ENCODE data around the gene GRK1.
"Not testable (repeated sequence)": the region's sequence is repeated elsewhere in the genome, so short reads cannot be mapped to it uniquely, and the experiment has no call there.

GRK1 gene

DNA sequence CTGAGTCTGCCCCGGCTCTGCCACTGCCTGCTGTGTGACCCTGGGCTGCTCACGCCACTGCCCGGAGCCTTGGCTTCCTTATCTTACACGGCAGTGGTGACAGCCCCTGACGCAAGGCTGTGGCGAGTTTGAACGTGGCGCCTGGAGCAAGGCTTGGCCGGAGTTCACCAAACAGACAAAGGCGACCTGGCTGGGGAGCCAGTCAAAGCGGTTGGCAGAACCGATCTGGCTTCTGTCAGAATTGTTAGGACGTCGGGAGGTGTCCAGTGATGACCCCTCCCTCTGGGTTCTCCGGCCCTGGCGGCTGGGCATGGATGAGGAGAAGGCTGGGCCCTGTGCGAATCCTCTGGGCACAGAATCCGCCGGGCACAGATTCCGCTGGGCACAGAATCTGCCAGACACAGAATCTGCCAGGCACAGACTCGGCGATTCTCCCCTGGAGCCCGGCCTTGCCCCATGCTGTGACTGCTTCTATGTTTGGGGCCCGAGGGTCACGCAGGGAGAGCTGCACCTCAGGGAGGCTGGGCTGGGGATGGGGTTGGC, 80.3 kb downstream of the GRK1 start:
- in situ Hi-C loops (cut with HindIII; ENCODE audit: low pct_ligation_motif_present, low pct_unique_long_range_greater_than_20kb, low sequenced_read_pairs), result no loop called here
- DNase-seq, result no peak

DNA sequence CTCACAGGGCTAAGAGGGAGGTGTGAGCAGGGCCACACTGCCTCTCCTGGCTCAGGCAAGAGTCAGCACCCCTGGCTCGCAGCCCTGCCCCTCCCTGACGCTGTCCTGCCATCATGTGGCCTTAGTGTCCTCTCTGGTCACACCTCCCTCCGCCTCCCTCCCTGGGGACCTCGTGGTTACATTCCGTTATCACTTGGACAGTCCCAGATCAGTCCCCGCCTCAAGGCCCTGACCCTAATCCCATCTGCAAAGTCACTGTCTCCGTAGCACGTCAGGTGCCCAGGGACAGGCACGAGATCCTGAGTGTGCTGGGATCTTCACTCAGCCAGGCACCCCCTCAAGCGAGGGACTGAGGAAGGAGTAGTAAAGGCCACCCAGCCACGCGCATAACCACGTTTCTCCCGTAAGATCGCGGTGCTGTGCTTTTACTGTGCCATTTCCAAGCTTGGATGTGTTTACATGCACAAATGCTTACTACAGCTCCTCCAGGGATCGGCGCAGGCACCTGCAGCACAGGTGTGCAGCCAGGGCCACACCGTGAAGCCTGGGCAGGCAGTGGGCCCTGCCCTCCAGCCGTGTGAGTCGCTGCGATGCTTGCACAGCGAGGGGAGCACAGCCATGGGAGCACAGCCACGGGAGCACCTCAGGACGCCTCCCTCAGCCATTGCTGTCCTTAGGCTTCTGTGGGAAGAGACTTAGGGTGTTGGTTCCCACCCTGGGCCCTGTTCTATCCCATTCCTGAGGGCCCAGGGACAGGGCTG, 81.3 kb downstream of the GRK1 start:
- in situ Hi-C loops (cut with HindIII; ENCODE audit: low pct_ligation_motif_present, low pct_unique_long_range_greater_than_20kb, low sequenced_read_pairs), result no loop called here
- DNase-seq, result no peak

DNA sequence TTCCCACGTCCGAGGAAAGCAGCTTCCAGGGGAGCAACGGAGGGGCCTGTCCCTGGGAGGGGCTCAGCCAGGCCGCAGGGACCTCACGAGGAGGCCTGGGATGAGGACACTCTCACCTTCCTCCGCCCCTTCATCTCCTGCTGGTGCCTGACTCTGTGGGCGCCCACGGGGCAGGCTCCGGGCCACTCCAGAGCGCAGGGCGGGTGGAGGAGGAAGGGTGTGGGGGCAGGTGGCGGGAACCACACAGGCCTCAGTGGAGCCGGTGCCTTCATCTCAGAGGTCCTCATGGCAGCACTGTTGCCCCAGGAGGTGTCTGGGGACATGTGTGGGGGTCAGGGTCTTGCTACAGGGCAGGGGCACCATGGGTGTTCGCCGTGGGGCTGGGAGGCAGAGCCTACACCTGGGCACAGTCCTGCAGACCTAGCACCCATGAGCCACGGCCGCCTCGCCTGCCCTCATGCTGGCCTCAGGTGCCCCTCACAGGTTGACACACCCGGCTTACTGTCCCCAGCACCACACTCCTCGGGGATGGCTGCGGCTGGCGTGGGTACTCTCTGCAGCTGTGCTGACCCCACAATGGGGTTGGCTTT, 81.9 kb downstream of the GRK1 start:
- in situ Hi-C loops (cut with HindIII; ENCODE audit: low pct_ligation_motif_present, low pct_unique_long_range_greater_than_20kb, low sequenced_read_pairs), result no loop called here
- DNase-seq, result no peak

DNA sequence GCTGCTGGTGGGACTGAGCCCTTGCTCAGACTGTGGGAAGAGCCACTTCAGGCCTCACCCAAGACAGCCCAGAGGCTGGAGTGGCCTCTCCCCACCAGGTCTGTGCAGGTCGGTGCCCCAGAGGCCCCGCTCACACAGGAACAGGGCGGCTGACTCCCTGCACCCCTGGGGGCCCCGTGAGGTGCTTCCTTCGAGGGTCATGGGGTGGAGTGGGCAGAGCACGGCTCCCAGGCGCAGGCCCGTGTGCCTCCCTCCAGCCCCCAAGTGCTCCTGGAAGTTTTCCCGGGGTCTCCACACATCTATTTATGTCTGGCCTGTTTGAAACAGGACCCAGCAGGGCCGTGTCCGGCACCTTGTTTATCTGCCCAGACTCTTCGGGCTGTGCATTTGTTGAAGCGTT, 82.5 kb downstream of the GRK1 start:
- DNase-seq, result no peak
- in situ Hi-C loops (cut with HindIII; ENCODE audit: low pct_ligation_motif_present, low pct_unique_long_range_greater_than_20kb, low sequenced_read_pairs), result no loop called here

DNA sequence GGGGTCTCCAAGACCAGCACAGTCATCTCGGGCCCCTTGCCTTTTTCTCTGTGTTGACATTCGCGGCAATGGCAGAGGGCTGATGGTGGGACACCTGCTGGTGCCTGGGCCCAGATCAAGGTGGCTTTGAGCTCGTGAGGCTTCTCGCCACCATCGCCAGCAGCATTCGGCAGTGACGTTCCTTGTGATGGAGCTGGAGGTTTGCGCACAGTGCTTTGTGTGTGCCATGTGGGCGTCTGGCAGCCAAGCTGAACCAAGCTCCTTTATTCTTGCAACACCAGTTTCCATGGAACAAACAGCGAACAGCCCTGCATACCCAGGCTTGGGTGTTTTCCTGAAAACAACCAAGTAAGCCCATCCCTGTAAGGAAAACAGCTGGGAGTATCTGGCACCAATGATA, 82.9 kb downstream of the GRK1 start:
- no peak for DNase-seq
- in situ Hi-C loops (cut with HindIII; ENCODE audit: low pct_ligation_motif_present, low pct_unique_long_range_greater_than_20kb, low sequenced_read_pairs), result no loop called here

DNA sequence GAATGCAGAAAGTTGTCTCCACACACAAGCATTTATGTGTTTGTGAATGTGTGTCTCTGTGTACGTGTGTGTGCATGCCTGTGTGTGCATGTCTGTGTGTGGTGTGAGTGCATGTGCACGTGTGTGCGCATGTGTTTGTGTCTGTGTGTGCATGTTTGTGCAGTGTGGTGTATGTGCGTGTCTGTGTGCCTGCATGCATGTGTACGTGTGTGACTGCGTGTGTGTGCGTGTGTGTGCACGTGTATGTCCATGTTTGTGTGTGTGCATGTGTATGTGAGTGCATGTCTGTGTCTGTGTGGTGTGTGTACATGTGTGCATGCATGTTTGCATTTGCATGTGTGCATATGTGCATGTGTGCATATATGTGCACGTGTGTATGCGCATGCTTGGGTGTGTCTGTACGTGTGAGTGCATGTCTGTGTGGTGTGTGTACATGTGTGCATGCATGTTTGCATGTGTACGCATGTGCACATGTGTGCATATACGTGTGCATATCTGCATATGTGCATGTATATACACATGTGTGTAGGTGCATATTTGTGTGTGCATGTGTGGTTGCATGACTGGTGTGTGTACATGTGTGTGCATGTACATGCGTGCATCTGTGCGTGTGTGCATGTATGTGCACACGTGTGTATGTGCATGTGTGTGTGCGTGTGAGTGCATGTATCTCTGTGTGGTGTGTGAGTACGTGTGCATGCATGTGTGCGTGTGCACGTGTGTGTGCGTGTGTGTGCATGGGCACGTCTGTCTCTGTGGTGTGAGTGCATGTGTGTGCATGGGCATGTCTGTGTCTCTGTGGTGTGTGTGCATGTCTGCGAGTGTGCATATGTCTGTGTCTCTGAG, 83.8 kb downstream of the GRK1 start:
- no peak for DNase-seq
- in situ Hi-C loops (cut with HindIII; ENCODE audit: low pct_ligation_motif_present, low pct_unique_long_range_greater_than_20kb, low sequenced_read_pairs), result no loop called here

DNA sequence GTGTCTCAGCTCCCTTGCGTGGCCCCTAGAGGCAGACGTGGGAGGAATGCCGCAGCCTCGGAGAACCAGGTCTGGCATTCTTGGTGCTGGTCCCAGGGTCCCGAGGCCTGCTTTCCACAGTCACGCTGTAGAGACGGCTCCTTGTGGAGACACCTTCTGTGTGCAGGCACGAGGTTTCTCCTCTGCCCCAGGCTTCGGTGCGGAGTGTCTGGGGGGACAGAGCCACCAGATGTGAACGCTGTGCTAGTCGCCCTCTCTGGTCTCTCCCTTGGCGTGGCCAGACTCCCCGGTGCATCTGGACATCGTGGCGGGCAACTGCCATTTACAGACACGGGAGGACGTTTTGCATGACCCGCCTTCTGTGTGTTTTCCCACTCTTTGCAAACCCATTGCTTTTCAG, 84.5 kb downstream of the GRK1 start:
- no peak for DNase-seq
- in situ Hi-C loops (cut with HindIII; ENCODE audit: low pct_ligation_motif_present, low pct_unique_long_range_greater_than_20kb, low sequenced_read_pairs), result no loop called here

DNA sequence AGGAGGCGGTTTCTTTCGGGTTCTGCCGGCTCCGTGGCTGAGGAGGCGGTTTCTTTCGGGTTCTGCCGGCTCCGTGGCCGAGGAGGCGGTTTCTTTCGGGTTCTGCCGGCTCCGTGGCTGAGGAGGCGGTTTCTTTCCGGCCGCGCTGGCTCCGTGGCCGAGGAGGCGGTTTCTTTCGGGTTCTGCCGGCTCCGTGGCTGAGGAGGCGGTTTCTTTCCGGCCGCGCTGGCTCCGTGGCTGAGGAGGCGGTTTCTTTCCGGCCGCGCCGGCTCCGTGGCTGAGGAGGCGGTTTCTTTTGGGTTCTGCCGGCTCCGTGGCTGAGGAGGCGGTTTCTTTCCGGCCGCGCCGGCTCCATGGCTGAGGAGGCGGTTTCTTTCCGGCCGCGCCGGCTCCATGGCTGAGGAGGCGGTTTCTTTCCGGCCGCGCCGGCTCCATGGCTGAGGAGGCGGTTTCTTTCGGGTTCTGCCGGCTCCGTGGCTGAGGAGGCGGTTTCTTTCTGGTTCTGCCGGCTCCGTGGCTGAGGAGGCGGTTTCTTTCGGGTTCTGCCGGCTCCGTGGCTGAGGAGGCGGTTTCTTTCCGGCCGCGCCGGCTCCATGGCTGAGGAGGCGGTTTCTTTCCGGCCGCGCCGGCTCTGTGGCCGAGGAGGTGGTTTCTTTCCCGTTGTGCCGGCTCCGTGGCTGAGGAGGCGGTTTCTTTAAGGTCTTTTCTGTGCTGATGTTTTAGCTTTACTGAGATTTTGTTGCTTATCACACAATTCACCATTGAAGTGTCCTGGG, 85.4 kb downstream of the GRK1 start:
- in situ Hi-C loops (cut with HindIII; ENCODE audit: low pct_ligation_motif_present, low pct_unique_long_range_greater_than_20kb, low sequenced_read_pairs); DNase-seq: not testable (repeated sequence)

DNA sequence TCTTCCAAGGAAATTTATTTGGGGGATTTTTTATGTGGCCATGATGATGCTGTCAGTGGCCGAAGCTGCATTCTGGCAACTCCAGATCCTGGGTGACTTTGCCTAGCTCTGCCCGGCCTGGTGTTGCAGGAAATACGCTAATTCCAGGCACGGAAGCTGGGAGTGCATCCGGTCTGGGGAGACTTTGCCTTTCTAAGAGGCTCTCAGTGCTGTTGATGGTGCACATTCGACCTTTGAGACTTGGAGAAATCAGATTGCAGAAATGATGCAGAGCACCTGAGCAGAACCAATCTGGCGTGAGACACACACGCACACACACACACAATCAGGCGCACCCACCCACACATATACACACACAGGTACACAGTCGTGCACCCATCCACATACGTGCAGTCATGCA, 86.2 kb downstream of the GRK1 start:
- DNase-seq, result no peak

DNA sequence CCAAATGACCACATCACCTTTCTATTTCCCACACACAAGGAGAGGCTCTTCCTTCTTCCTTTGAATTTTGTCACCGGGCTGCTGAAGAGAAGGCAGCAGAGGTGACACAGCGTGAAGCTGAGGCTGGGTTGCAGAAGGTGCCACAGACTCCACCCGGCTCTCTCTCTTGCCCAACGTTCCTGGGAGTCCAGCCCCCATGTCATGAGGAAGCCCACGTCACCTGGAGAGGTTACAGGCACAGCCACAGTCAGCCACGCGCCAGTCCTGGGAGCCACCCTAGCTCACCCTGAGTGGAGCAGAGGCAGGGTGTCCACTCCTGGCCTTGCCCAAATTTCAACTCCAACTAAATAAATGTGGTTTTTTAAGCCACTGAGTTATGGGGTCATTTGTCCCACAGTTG, 87.2 kb downstream of the GRK1 start:
- in situ Hi-C loops (cut with HindIII; ENCODE audit: low pct_ligation_motif_present, low pct_unique_long_range_greater_than_20kb, low sequenced_read_pairs), result no loop called here
- no peak for DNase-seq

More for the DNA sequence above, 86.2 kb downstream of the GRK1 start:
- in situ Hi-C loops (cut with HindIII; ENCODE audit: low pct_ligation_motif_present, low pct_unique_long_range_greater_than_20kb, low sequenced_read_pairs), result no loop called here

DNA sequence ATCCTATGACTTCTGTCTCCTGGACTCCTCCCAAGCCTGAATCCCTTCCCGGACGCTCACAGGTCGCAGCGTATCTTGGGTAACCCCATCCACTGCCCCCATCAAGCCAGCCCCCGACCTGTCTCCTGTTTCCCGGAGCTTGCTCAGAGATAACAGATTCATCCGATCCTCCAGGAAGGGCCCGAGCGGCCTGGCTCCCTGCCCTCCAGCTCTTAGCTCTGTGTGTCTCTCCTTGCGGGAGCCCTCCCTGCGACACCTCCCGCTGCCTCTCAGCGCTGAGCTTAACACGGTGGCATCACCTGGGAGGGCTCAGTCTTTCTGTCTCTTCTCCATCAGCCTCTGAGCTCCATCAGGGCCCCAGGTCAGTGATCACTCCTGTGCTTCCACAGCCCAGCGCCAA, 87.7 kb downstream of the GRK1 start:
- DNase-seq, result no peak
- in situ Hi-C loops (cut with HindIII; ENCODE audit: low pct_ligation_motif_present, low pct_unique_long_range_greater_than_20kb, low sequenced_read_pairs), result no loop called here

DNA sequence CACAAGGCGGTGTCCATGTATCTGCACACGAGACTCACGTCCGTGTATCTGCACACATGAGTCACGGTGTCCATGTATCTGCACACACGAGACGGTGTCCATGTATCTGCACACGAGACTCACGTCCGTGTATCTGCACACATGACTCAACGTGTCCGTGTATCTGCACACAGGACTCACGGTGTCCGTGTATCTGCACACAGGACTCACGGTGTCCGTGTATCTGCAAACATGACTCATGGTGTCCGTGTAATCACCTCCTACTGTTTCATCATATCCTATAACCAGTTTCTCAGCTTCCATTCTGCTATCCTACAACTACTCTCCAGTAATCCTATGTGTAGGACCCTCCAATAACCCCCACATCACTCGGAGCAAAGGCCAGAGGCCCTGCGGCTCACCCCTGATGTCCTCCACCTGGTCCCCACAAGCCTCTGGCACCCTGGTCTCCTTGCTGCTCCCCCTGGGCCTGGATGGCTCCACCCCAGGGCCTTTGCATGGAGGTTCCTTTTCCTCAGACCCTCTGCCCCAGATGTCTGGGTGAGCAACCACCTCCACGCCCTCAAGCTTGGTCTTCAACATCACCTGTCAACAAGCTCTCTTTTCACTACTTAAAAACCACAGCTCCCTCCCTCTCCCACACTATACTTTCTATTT, 89.5 kb downstream of the GRK1 start:
- in situ Hi-C loops (cut with HindIII; ENCODE audit: low pct_ligation_motif_present, low pct_unique_long_range_greater_than_20kb, low sequenced_read_pairs), result no loop called here
- no peak for DNase-seq

DNA sequence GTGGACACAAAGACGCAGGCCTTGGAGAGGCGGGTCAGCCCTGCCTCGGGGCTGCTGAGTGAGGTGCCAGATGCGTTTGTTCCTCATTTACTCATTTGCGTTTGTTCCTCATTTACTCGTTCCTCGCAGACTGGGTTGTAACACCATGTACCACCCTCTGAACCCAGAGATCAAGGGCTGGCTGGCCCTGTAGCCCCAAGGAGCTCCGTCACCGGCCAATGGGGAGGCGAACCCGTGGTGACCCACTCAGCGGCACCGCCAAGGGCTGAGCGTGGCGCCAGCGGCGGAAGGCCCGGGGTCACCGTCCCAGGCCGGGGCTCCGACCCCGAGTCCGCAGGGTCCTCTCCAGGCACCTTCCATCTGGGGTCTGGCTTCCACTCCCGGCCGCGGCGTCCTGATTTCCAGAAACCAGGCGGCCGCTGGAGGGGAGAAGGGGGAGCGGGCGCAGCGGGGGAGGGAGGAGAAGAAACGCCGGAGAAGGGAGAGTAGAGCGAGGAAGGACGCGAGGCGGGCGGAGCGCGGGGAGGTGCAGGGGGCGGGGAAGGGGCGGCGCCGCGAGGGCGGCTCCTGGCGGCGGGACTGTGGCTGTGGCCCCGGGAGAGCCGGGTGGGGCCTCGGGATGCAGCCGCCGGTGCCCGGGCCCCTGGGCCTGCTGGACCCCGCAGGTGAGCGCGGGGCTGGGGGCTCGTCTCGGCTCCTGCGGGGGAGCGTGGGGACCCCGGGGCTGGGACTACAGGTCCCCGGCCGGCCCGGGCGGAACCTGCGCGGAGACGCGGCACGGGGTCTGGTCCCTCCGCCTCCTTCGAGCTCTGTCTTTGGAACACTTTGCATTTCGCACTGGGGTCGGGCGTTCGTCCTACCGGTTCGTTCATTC, 91.9 kb downstream of the GRK1 start, which contains the start of gene TMEM255B:
TMEM255B (plus strand) TSS at position 576 of the 874 bp plus-strand sequence; CDS start at position 620, 44 bp downstream.
- DNase-seq, result peak; percentile 78
- in situ Hi-C loops (cut with HindIII; ENCODE audit: low pct_ligation_motif_present, low pct_unique_long_range_greater_than_20kb, low sequenced_read_pairs), result no loop called here

DNA sequence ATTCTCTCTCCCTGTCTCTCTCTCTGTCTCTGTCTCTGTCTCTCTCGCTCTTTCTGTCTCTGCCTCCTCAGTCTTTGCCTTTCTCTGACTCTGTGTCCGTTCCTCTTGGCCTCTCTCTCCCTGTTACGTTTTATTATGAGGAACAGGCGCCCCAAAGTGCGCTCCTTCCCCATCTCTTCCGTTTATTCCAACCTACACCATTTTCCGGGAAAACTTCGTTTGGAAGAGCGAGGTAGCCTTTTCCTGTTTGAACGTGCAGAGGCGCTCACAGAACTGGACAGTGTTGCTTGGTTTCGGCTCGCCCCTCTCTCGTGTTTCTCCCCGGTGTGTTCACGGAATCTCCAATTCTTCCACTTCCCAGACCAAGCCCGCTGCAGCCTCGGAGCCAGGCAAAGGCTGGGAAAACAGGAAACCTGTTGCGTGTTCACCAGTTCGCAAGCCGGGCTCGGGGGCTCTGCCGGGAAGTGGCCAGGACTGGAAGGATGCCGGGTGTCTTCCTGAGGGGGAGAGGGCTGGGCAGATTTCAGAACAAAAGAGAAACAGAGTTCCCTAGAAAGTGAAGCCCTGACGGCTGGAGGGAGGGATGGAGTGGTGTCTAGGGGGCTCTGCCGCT, 92.6 kb downstream of the GRK1 start:
- in situ Hi-C loops (cut with HindIII; ENCODE audit: low pct_ligation_motif_present, low pct_unique_long_range_greater_than_20kb, low sequenced_read_pairs), result no loop called here
- DNase-seq, result peak; percentile 34

DNA sequence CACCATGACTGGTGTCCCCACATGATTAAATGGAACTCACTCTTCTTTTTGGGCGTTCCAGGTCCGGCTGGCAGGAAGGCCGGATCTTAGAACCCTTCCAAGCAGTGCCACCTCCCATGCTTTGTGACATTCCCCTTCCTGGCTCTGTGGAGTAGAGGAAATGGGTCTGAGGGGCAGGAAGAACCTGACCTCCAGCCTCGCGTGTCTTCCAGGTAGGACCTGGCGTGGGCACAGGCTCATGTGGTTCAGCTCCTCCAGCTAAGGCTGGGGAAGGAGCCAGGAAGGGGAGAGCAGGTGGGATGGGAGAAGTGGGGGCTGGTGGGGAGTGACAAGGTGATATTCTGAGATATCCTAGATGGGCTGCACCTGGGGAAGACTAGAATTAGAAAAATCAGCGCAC, 94.1 kb downstream of the GRK1 start:
- DNase-seq, result no peak
- in situ Hi-C loops (cut with HindIII; ENCODE audit: low pct_ligation_motif_present, low pct_unique_long_range_greater_than_20kb, low sequenced_read_pairs), result no loop called here

DNA sequence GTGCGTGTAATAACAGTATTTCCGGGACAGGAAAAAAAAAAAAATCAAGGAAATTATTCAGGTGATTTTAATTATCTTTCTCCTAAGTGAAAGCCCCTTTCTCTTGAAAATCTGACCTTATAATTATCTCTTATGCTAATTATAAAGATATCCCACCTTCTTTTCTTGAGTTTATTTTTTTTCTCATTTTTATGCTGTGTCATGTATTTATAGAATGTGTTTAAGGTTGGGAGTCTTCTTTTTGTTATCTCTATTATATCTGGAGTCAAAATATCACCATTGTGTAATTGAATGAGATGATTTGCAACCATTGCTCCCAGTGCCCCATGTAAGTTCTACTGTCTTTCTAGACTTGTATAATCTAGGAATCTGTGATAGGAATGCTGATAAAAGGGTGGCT, 95.1 kb downstream of the GRK1 start:
- no peak for DNase-seq
- in situ Hi-C loops (cut with HindIII; ENCODE audit: low pct_ligation_motif_present, low pct_unique_long_range_greater_than_20kb, low sequenced_read_pairs), result no loop called here

DNA sequence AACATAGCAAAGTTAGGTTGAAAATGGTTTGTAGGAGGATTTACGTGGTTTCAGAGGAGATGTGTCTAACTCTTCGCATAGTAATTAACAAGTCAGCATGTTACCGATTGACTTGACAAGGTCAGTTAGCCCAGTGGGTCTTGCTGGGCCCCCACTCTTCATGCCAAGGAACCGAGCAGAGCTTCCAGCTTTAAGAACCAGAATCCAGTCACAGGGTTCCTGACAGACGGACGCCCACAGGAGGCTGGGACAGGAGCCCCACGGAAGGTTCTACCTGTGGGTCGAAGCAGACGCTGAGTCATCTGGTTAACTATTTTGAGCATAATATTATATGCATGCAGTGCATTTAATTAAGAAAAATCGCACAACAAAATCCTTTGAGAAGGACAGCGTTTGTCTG, 95.5 kb downstream of the GRK1 start:
- no peak for DNase-seq
- in situ Hi-C loops (cut with HindIII; ENCODE audit: low pct_ligation_motif_present, low pct_unique_long_range_greater_than_20kb, low sequenced_read_pairs), result no loop called here

Data from ACHN (cell line).